Measurements from ENCODE around the gene STAT3. TPM values are rescaled to one million over a fixed set of nuclear protein-coding genes. Genes with fewer than 3 reads are reported as not detected.

STAT3 gene
- total RNA-seq, 1 experiment from 2014 or later = 74.6 TPM

GRCh38 chr17:42424991-42425610, 36.9 kb upstream of the STAT3 start:
- TF ChIP-seq CTCF (conservative IDR thresholded peaks at IDR 0.05) (no peak), EZH2 (IDR thresholded peaks at IDR 0.05; ENCODE audit: low read depth) (no peak)
- POLR2A ChIA-PET (ENCODE audit: unreplicated experiment) = interaction anchor here (0.6 kb wide), 1 partner anchor 94 kb away, joined by 4 read pairs; no protein-coding TSS in a partner anchor
- intact Hi-C loops (cut with micrococcal nuclease; ENCODE audit: unreplicated experiment) = loop anchor here (5.0 kb wide), 1 partner anchor 252 kb away; the partner anchor contains the start of gene PLEKHH3
- H3K4me1 ChIP-seq (replicated peaks; ENCODE audit: insufficient read depth) = peaks cover 36% of the 10 kb centered on the region
- H3K9me3 ChIP-seq (ENCODE audit: insufficient read depth, low read depth) = no peaks in the 10 kb centered on the region
- no peaks in the 10 kb centered on the region for H3K36me3 ChIP-seq (ENCODE audit: low read depth)
- H3K27ac ChIP-seq = no peak overlapping the region
- BruUV-seq (replicated peaks) = no TSS peak
- DNase-seq = no peak
- H3K27me3 ChIP-seq (ENCODE audit: insufficient read depth, low read depth) = no peaks in the 10 kb centered on the region
- no peak overlapping the region for H3K4me2 ChIP-seq
- peaks cover 21% of the 10 kb centered on the region for H3K79me2 ChIP-seq (ENCODE audit: low read depth)
- H3K4me3 ChIP-seq = no peak overlapping the region
- CTCF ChIA-PET = no interaction called here
- H3K9me2 ChIP-seq (ENCODE audit: insufficient read depth) = no peaks in the 10 kb centered on the region
- H3F3A ChIP-seq (ENCODE audit: insufficient read depth, low read depth) = peaks cover 37% of the 10 kb centered on the region
- no peaks in the 10 kb centered on the region; the same call in 1 of the 2 replicates for H4K20me1 ChIP-seq (ENCODE audit: insufficient read depth)
- no peak overlapping the region for H2AFZ ChIP-seq

DNA sequence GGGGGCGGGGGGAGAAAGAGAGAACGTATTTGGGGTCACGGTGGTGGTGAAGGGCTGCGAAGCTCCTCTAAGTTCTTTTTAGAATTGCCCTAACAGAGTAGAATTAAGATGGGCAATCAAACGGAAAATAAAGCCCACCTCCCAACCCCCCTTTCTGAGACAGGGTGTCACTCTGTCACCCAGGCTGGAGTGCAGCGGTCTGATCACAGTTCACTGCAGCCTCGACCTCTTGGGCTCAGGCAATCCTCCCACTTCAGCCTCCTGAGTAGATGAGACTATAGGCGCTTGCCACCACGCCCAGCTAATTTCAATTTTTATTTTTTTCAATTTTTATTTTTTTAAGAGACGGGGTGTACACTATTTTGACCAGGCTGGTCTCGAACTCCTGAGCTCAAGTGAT, 35.5 kb upstream of the STAT3 start:
- no peaks in the 10 kb centered on the region; the same call in 1 of the 2 replicates for H4K20me1 ChIP-seq (ENCODE audit: insufficient read depth)
- no peaks in the 10 kb centered on the region for H3K36me3 ChIP-seq (ENCODE audit: low read depth)
- 0 out of 2 replicates have a peak overlapping the region, but pooled peaks have one; percentile 12 for H3K27ac ChIP-seq
- H3K4me3 ChIP-seq = peak overlapping the region; percentile 76
- DNase-seq = no peak
- BruUV-seq (replicated peaks) = TSS peak; percentile 65
- POLR2A ChIA-PET (ENCODE audit: unreplicated experiment) = interaction anchor here (0.6 to 1.6 kb wide), 15 partner anchors 9 to 1317 kb away, joined by 3 to 23 read pairs (median 5); partner anchors contain the start of gene STAT3
- peaks cover 46% of the 10 kb centered on the region for H3K4me1 ChIP-seq (replicated peaks; ENCODE audit: insufficient read depth)
- no peaks in the 10 kb centered on the region for H3K9me3 ChIP-seq (ENCODE audit: insufficient read depth, low read depth)
- H3K9me2 ChIP-seq (ENCODE audit: insufficient read depth) = no peaks in the 10 kb centered on the region
- CTCF ChIA-PET = interaction anchor here (0.6 to 1.2 kb wide), 3 partner anchors 35 to 460 kb away, joined by 3 to 5 read pairs (median 3); partner anchors contain the start of gene STAT3
- peaks cover 31% of the 10 kb centered on the region for H3K79me2 ChIP-seq (ENCODE audit: low read depth)
- TF ChIP-seq EZH2 (IDR thresholded peaks at IDR 0.05; ENCODE audit: low read depth) (no peak), CTCF (conservative IDR thresholded peaks at IDR 0.05) (no peak)
- H3K4me2 ChIP-seq = peak overlapping the region; percentile 90
- H3F3A ChIP-seq (ENCODE audit: insufficient read depth, low read depth) = peaks cover 47% of the 10 kb centered on the region
- H3K27me3 ChIP-seq (ENCODE audit: insufficient read depth, low read depth) = no peaks in the 10 kb centered on the region
- intact Hi-C loops (cut with micrococcal nuclease; ENCODE audit: unreplicated experiment) = loop anchor here (1.0 to 5.0 kb wide), 3 partner anchors 35 to 254 kb away; partner anchors contain the start of genes PLEKHH3 and STAT3
- H2AFZ ChIP-seq = 0 out of 2 replicates have a peak overlapping the region, but pooled peaks have one; percentile 95

GRCh38 chr17:42422958-42423712, 34.9 kb upstream of the STAT3 start, which contains the start of gene CAVIN1:
CAVIN1 (minus strand) TSS chr17:42423256; CDS start chr17:42423097, 159 bp downstream.
- Histone ChIP-seq H3F3A (ENCODE audit: insufficient read depth, low read depth) (peaks cover 44% of the 10 kb centered on the region), H3K27ac (0 out of 2 replicates have a peak within 1 kb of the TSS, but pooled peaks have one; percentile 12), H3K27me3 (ENCODE audit: insufficient read depth, low read depth) (no peaks in the 10 kb centered on the region), H3K4me2 (peak within 1 kb of the TSS; percentile 90), H3K79me2 (ENCODE audit: low read depth) (peaks cover 38% of the 10 kb centered on the region), H3K36me3 (ENCODE audit: low read depth) (no peaks in the 10 kb centered on the region), H3K9me2 (ENCODE audit: insufficient read depth) (no peaks in the 10 kb centered on the region), H2AFZ (peak within 1 kb of the TSS; percentile 95), H3K4me3 (peak within 1 kb of the TSS; percentile 76), H3K4me1 (replicated peaks; ENCODE audit: insufficient read depth) (peaks cover 43% of the 10 kb centered on the region), H4K20me1 (ENCODE audit: insufficient read depth) (no peaks in the 10 kb centered on the region; the same call in 1 of the 2 replicates), H3K9me3 (ENCODE audit: insufficient read depth, low read depth) (no peaks in the 10 kb centered on the region)
- ChIA-PET CTCF (interaction anchor here (0.6 to 1.2 kb wide), 8 partner anchors 13 to 459 kb away, joined by 3 to 8 read pairs (median 4); partner anchors contain the start of gene STAT3), POLR2A (ENCODE audit: unreplicated experiment) (interaction anchor here (0.5 to 1.6 kb wide), 19 partner anchors 8 to 1317 kb away, joined by 3 to 23 read pairs (median 5); partner anchors contain the start of gene STAT3)
- intact Hi-C loops (cut with micrococcal nuclease; ENCODE audit: unreplicated experiment) = loop anchor here (1.0 to 5.0 kb wide), 3 partner anchors 34 to 254 kb away; partner anchors contain the start of genes PLEKHH3 and STAT3
- peak; percentile 82 to 97 for DNase-seq
- TF ChIP-seq EZH2 (IDR thresholded peaks at IDR 0.05; ENCODE audit: low read depth) = no peak
- no peak for TF ChIP-seq CTCF (conservative IDR thresholded peaks at IDR 0.05)
- no TSS peak for BruUV-seq (replicated peaks)

Measured in PC-9 (cell line).